Measurements from ENCODE around the gene LCN1. TPM values are rescaled to one million over a fixed set of nuclear protein-coding genes. Genes with fewer than 3 reads are reported as not detected.
"Not testable (repeated sequence)": the region's sequence is repeated elsewhere in the genome, so short reads cannot be mapped to it uniquely, and the experiment has no call there.

The LCN1 gene
- total and polyA plus RNA-seq, 2 experiments from 2014 or later: not detected

DNA sequence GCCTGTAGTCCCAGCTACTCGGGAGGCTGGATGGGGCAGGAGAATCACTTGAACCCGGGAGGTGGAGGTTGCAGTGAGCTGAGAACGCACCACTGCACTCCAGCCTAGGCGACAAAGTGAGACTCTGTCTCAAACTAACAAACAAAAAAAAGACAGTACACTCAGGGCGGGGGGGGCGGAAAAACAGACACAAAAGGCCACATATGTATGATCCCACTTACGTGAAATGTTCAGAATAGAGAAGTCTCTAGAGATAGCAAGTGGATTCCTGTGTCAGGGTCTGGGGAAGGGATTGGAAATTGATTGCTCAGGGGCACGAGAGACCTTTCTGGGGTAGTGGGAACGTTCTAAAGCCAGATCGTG, 9.0 kb upstream of the LCN1 start:
- WGBS, 2 experiments (ENCODE audit: low coverage in 1 of 2, low lambda C conversion rate in 2 of 2, missing lambda C conversion rate in 2 of 2): 89% methylated on average over 10 of the region's 10 CpGs
- H2AFZ ChIP-seq: no peak overlapping the region
- DNase-seq: no peak

DNA sequence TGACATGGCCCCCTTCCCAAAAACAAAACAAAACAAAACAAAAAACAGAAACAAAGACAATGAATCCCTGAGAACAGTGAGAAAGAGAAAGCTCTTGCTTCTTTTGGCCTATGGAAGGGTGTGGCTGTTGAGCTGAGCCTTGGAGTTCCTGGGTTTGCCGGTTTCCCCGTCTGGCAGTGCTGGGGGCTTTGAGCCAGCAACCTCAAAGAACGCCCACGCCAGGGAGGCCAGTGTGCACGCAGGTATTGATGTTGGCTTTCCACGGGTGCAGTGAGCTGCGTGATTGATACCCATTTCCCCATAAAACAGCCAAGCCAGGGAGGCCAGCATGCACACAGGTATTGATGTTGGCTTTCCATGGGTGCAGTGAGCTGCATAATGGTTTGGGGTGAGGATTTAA, 8.3 kb upstream of the LCN1 start:
- H3K4me2 ChIP-seq (ENCODE audit: unreplicated experiment): no peak overlapping the region
- no peak overlapping the region for H3K27ac ChIP-seq
- TF ChIP-seq EZH2phosphoT487 (IDR thresholded peaks at IDR 0.05; ENCODE audit: insufficient read depth, low read depth): no peak
- H3K9me2 ChIP-seq (ENCODE audit: insufficient read depth): no peaks in the 10 kb centered on the region
- no peak overlapping the region for H3K4me3 ChIP-seq
- peaks cover 13% of the 10 kb centered on the region; the same call in 1 of the 2 replicates for H3K27me3 ChIP-seq (replicated peaks; ENCODE audit: insufficient read depth)
- no peaks in the 10 kb centered on the region for H4K20me1 ChIP-seq (ENCODE audit: insufficient read depth)
- H2AFZ ChIP-seq: no peak overlapping the region
- no peak for DNase-seq
- peaks cover 12% of the 10 kb centered on the region for H3K4me1 ChIP-seq (ENCODE audit: insufficient read depth)
- no peak overlapping the region for H3K9ac ChIP-seq
- in situ Hi-C loops (cut with MboI): no loop called here
- peaks cover 13% of the 10 kb centered on the region; the same call in 1 of the 2 replicates for H3F3A ChIP-seq (ENCODE audit: insufficient read depth)
- H3K9me3 ChIP-seq (ENCODE audit: low read depth): no peaks in the 10 kb centered on the region
- no peaks in the 10 kb centered on the region for H3K79me2 ChIP-seq (ENCODE audit: insufficient read depth)
- H3K36me3 ChIP-seq (ENCODE audit: low read depth): no peaks in the 10 kb centered on the region
- 35 to 49% methylated on average over 7 of the region's 7 CpGs for WGBS, 2 experiments (ENCODE audit: low coverage in 1 of 2, low lambda C conversion rate in 2 of 2, missing lambda C conversion rate in 2 of 2)

More for the DNA sequence above, 9.0 kb upstream of the LCN1 start:
- peaks cover 6% of the 10 kb centered on the region; the same call in 1 of the 2 replicates for H3K27me3 ChIP-seq (replicated peaks; ENCODE audit: insufficient read depth)
- H3F3A ChIP-seq (ENCODE audit: insufficient read depth): peaks cover 13% of the 10 kb centered on the region; the same call in 1 of the 2 replicates
- no peaks in the 10 kb centered on the region for H3K9me3 ChIP-seq (ENCODE audit: low read depth)
- H3K4me3 ChIP-seq: no peak overlapping the region
- TF ChIP-seq EZH2 (IDR thresholded peaks at IDR 0.05; ENCODE audit: insufficient read depth, poor library complexity, severe bottlenecking) (no peak), EZH2phosphoT487 (IDR thresholded peaks at IDR 0.05; ENCODE audit: insufficient read depth, low read depth) (no peak)
- H3K9ac ChIP-seq: no peak overlapping the region
- no peaks in the 10 kb centered on the region for H3K9me2 ChIP-seq (ENCODE audit: insufficient read depth)
- H3K27ac ChIP-seq: no peak overlapping the region
- no peak overlapping the region for H3K4me2 ChIP-seq (ENCODE audit: unreplicated experiment)
- in situ Hi-C loops (cut with MboI): no loop called here
- peaks cover 12% of the 10 kb centered on the region for H3K4me1 ChIP-seq (ENCODE audit: insufficient read depth)
- no peaks in the 10 kb centered on the region for H3K79me2 ChIP-seq (ENCODE audit: insufficient read depth)
- no peaks in the 10 kb centered on the region for H4K20me1 ChIP-seq (ENCODE audit: insufficient read depth)
- no peaks in the 10 kb centered on the region for H3K36me3 ChIP-seq (ENCODE audit: low read depth)

DNA sequence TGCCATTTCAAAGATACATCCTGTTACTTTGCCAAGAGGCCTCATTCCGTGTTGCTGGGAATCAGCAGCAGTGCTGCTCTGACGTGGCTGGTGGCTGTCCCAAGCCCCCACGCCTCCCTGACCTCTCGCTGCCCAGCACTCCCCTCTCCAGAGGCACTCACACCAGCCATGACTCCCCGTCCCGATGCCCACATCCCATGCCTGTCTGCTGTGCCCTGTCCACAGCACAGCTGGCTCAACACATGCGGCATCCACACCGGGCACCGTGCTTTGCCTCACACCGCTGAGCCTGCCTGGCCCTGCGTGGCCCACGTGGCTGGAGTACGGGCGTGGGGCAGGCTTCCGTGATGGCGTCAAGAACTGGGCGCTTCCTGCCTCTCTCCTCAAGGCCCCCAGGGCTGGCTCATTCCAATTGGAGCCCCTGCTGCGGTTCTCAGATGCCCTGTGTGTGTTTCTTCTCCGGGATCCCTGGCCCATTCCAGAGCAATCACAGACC, 7.8 kb upstream of the LCN1 start:
- TF ChIP-seq EZH2phosphoT487 (IDR thresholded peaks at IDR 0.05; ENCODE audit: insufficient read depth, low read depth) (no peak), EZH2 (IDR thresholded peaks at IDR 0.05; ENCODE audit: insufficient read depth, poor library complexity, severe bottlenecking) (no peak)
- Histone ChIP-seq H2AFZ (no peak overlapping the region), H4K20me1 (ENCODE audit: insufficient read depth) (no peaks in the 10 kb centered on the region), H3K4me3 (no peak overlapping the region), H3K27ac (no peak overlapping the region), H3K27me3 (replicated peaks; ENCODE audit: insufficient read depth) (peaks cover 18% of the 10 kb centered on the region; the same call in 1 of the 2 replicates), H3K36me3 (ENCODE audit: low read depth) (no peaks in the 10 kb centered on the region), H3K9me2 (ENCODE audit: insufficient read depth) (no peaks in the 10 kb centered on the region), H3K79me2 (ENCODE audit: insufficient read depth) (no peaks in the 10 kb centered on the region), H3K4me2 (ENCODE audit: unreplicated experiment) (no peak overlapping the region), H3K4me1 (ENCODE audit: insufficient read depth) (peaks cover 12% of the 10 kb centered on the region), H3F3A (ENCODE audit: insufficient read depth) (peaks cover 13% of the 10 kb centered on the region; the same call in 1 of the 2 replicates), H3K9me3 (ENCODE audit: low read depth) (no peaks in the 10 kb centered on the region), H3K9ac (no peak overlapping the region)
- in situ Hi-C loops (cut with MboI): no loop called here
- WGBS, 2 experiments (ENCODE audit: low coverage in 1 of 2, low lambda C conversion rate in 2 of 2, missing lambda C conversion rate in 2 of 2): 91 to 92% methylated on average over 19 of the region's 19 CpGs
- no peak for DNase-seq

DNA sequence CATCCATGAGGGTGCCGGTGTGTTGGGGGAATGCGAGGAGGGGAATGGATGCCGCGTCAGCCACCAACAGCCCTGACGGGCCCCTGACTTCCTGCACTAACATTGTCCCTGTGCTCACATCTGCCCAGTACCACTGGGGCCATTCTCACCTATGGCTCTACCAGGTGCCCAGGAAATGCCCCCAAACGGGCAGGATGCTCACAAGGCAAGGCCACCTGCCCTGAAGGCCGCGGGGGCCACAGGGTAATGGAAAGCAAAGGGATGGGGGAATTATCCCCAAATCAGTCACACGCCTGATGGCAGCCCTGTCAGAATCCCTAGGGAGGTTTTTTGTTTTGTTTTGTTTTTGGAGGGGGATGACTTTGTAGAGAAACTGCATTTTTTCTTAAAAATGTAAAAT, 7.3 kb upstream of the LCN1 start:
- H3K27ac ChIP-seq; H3K4me2 ChIP-seq (ENCODE audit: unreplicated experiment); H3K9ac ChIP-seq; H2AFZ ChIP-seq; H3K79me2 ChIP-seq (ENCODE audit: insufficient read depth); H3K36me3 ChIP-seq (ENCODE audit: low read depth); H4K20me1 ChIP-seq (ENCODE audit: insufficient read depth); H3K9me3 ChIP-seq (ENCODE audit: low read depth); DNase-seq; H3K9me2 ChIP-seq (ENCODE audit: insufficient read depth); H3K4me3 ChIP-seq; in situ Hi-C loops (cut with MboI): not testable (repeated sequence)
- WGBS, 2 experiments (ENCODE audit: low coverage in 1 of 2, low lambda C conversion rate in 2 of 2, missing lambda C conversion rate in 2 of 2): 79 to 88% methylated on average over 3 to 5 of the region's 9 CpGs
- Histone ChIP-seq H3F3A (ENCODE audit: insufficient read depth) (peaks cover 13% of the 10 kb centered on the region; the same call in 1 of the 2 replicates), H3K4me1 (ENCODE audit: insufficient read depth) (peaks cover 12% of the 10 kb centered on the region), H3K27me3 (replicated peaks; ENCODE audit: insufficient read depth) (peaks cover 23% of the 10 kb centered on the region; the same call in 1 of the 2 replicates)

All from GM23248 (cell line).